Gastroesophageal sphincter (tissue), 4 donors: ENCODE data around the gene EPHB2. TPM values are rescaled to one million over a fixed set of nuclear protein-coding genes. Genes with fewer than 3 reads are reported as not detected.
A peak's percentile ranks its signal among the peaks of the same experiment; 100 is the strongest.
"Not testable (repeated sequence)": the region's sequence is repeated elsewhere in the genome, so short reads cannot be mapped to it uniquely, and the experiment has no call there.

ENCODE experiments used
- ATAC-seq: fragments of 150-250 bp; one replicate; pipeline ENCODE4 v1.9.1; 2016; ENCODE audit warnings: mild to moderate bottlenecking, moderate library complexity
- H3K27ac ChIP-seq, 4 donors: fragments of 200-600 bp; sonication (generic) in 3 of 4; 1 replicate in 3 of 4; 2 replicates in 1 of 4; pipeline ENCODE4 v1.5.1; 2016 to 2019
- H3K27me3 ChIP-seq: fragments of 200-600 bp; sonication (generic); one replicate; pipeline ENCODE4 v1.5.1; 2019
- H3K36me3 ChIP-seq, 2 donors: fragments of 200-600 bp; sonication (generic); one replicate each; pipeline ENCODE4 v1.5.1; 2019; ENCODE audit warnings: control low read depth in 1 of 2
- H3K4me1 ChIP-seq, 3 donors: fragments of 200-600 bp; sonication (generic); 1 replicate in 2 of 3; 2 replicates in 1 of 3; pipeline ENCODE4 v1.5.1; 2016 to 2019; ENCODE audit warnings: control low read depth in 2 of 3
- H3K4me3 ChIP-seq, 2 donors: fragments of 200-600 bp; sonication (generic); one replicate each; pipeline ENCODE4 v1.5.1; 2019; ENCODE audit warnings: mild to moderate bottlenecking in 1 of 2, moderate library complexity in 1 of 2
- H3K9me3 ChIP-seq, 3 donors: fragments of 200-600 bp; sonication (generic); one replicate each; pipeline ENCODE4 v1.5.1; 2017 to 2019; ENCODE audit warnings: control low read depth in 2 of 3
- EP300 ChIP-seq: sonication (generic); formaldehyde crosslinking; IDR thresholded peaks from one replicate; pipeline ENCODE4 v1.6.1; 2017; ENCODE audit warnings: antibody characterized with exemption, mild to moderate bottlenecking
- POLR2A ChIP-seq, 2 donors: fragments of 450-650 bp; IDR thresholded peaks; one replicate each; pipeline ENCODE4 v1.6.1; 2017; ENCODE audit warnings: antibody characterized with exemption in 2 of 2, mild to moderate bottlenecking in 2 of 2, moderate library complexity in 1 of 2
- POLR2AphosphoS5 ChIP-seq: sonication (generic); formaldehyde crosslinking; IDR thresholded peaks from one replicate; pipeline ENCODE4 v1.6.1; 2017; ENCODE audit warnings: antibody characterized with exemption
- WGBS, 2 donors: methylation state at CpG; one replicate each; pipeline ENCODE4 v1.1.5; 2018; ENCODE audit warnings: low coverage in 1 of 2; 5-methylcytosine and 5-hydroxymethylcytosine counted together
- total RNA-seq, 4 donors: library from RNA; depleted of rRNA; stranded (reverse); fragments of >200 nt; gene quantifications; one replicate each; pipeline ENCODE4 v1.1.0, GENCODE V29; 2016
- TF ChIP-seq, protein P1 (sequence below), 4 experiments: fragments of 200-600 bp in 2 of 4; fragments of 450-650 bp in 2 of 4; sonication (generic) in 1 of 4; IDR thresholded peaks; one replicate each; pipeline ENCODE4 v1.5.1; 2017 to 2019; ENCODE audit warnings: antibody characterized with exemption in 4 of 4, mild to moderate bottlenecking in 2 of 4, moderate library complexity in 2 of 4

EPHB2 gene
- total RNA-seq, 4 donors from 2014 or later, result 2.0 to 5.9 (median 2.6) TPM

DNA sequence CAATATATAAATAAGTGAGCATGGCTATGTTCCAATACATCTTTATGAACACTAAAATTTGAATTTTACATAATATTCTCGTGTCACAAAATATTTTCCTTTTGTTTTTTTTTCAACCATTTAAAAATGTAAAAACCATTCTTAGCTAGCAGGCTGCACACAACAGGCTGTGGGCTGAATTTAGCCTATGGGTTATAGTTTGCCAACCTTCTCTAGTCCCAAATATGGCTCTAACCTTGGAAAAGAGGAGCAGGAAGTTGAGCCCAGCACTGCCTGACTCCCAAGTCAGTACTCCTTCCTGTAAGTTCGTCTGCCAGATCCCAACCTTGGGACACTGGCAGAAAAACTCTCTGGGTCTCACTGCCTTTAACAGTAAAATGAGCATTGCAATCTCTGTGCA is 44.2 kb upstream of the EPHB2 start:
- no peaks in the 10 kb centered on the region for H3K9me3 ChIP-seq
- WGBS, 2 donors, result 50 to 65% methylated on average over 1 to 2 of the region's 2 CpGs
- no peak overlapping the region for H3K4me3 ChIP-seq
- peaks cover 55% of the 10 kb centered on the region for H3K27me3 ChIP-seq
- TF ChIP-seq, protein P1, sequence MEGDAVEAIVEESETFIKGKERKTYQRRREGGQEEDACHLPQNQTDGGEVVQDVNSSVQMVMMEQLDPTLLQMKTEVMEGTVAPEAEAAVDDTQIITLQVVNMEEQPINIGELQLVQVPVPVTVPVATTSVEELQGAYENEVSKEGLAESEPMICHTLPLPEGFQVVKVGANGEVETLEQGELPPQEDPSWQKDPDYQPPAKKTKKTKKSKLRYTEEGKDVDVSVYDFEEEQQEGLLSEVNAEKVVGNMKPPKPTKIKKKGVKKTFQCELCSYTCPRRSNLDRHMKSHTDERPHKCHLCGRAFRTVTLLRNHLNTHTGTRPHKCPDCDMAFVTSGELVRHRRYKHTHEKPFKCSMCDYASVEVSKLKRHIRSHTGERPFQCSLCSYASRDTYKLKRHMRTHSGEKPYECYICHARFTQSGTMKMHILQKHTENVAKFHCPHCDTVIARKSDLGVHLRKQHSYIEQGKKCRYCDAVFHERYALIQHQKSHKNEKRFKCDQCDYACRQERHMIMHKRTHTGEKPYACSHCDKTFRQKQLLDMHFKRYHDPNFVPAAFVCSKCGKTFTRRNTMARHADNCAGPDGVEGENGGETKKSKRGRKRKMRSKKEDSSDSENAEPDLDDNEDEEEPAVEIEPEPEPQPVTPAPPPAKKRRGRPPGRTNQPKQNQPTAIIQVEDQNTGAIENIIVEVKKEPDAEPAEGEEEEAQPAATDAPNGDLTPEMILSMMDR (IDR thresholded peaks at IDR 0.05), result no peak
- no peak for TF ChIP-seq POLR2AphosphoS5
- no peak for TF ChIP-seq EP300
- no peak for TF ChIP-seq POLR2A (IDR thresholded peaks at IDR 0.05)
- no peak overlapping the region for H3K27ac ChIP-seq
- no peak for ATAC-seq
- no peaks in the 10 kb centered on the region for H3K4me1 ChIP-seq
- H3K36me3 ChIP-seq, result no peaks in the 10 kb centered on the region

- peaks cover 64% of the 10 kb centered on the region for H3K27me3 ChIP-seq
- H3K4me3 ChIP-seq, H3K9me3 ChIP-seq, H3K36me3 ChIP-seq, ATAC-seq, H3K4me1 ChIP-seq, H3K27ac ChIP-seq: not testable (repeated sequence)
- 86 to 90% methylated on average over 1 of the region's 2 CpGs for WGBS, 2 donors
These were observed 41.8 kb upstream of the EPHB2 start for GRCh38 chr1:22668840-22669239.

DNA sequence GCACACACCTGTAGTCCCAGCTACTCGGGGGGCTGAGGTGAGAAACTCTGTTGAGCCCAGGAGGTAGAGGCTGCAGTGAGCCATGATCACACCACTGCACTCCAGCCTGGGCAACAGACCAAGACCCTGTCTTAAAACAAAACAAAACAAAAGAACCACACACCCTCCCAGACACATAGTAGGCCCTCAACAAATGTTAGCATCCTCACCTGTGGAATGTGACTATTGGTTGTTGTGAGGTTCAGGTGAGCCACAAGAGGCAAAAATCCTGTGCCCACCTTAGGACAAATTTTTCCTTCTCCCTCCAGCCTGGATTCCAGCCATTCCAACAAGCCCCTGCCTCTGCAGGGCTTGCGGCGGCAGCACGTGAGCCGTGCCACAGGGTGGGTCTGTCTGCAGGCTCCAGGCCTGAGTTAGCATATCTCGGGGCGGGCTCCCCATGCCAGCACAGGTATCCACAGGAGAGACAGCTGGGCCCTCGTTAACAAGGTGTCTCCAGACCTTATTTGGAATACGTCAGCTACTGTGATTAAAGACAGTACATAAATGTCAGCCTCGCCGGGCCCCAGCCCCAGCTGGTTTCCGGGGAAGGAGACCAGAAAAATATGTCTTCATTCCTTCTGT is 40.2 kb upstream of the EPHB2 start:
- ATAC-seq, result no peak
- H3K27me3 ChIP-seq, result peaks cover 76% of the 10 kb centered on the region
- H3K27ac ChIP-seq, result no peak overlapping the region

DNA sequence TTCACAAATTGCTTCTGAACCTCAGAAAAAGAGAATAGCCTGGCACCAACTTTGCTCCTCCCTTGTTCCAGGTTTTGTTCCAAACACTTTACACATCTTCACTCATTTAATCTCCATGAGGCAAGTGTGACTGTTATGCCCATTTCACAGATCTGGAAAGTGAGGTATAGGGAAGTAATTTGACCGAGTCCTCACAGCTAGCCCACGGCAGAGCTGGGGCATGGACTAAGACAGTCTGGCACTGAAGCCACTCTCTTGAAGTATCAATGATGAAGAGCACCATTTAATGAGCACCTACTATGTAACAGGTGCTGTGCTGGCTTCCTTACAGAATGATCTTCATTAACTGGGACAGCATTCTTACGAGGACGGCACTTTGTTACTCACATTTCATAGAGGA is 38.6 kb upstream of the EPHB2 start:
- TF ChIP-seq EP300 (no peak), POLR2A (IDR thresholded peaks at IDR 0.05) (no peak)
- Histone ChIP-seq H3K9me3 (no peaks in the 10 kb centered on the region), H3K27ac (no peak overlapping the region), H3K4me1 (no peaks in the 10 kb centered on the region), H3K36me3 (no peaks in the 10 kb centered on the region), H3K4me3 (no peak overlapping the region), H3K27me3 (peaks cover 87% of the 10 kb centered on the region)
- 80% methylated on average over 1 of the region's 4 CpGs; no CpG with 5 or more reads in 1 of the 2 donors for WGBS, 2 donors
- no peak for ATAC-seq

More for the DNA sequence above, 40.2 kb upstream of the EPHB2 start:
- no peaks in the 10 kb centered on the region for H3K36me3 ChIP-seq
- no peak for TF ChIP-seq POLR2A (IDR thresholded peaks at IDR 0.05)
- no peak for TF ChIP-seq POLR2AphosphoS5
- TF ChIP-seq, protein P1 (IDR thresholded peaks at IDR 0.05), result no peak
- no peak for TF ChIP-seq EP300
- no peak overlapping the region for H3K4me3 ChIP-seq
- no peaks in the 10 kb centered on the region for H3K9me3 ChIP-seq
- H3K4me1 ChIP-seq, result no peaks in the 10 kb centered on the region
- 48 to 50% methylated on average over 2 to 12 of the region's 12 CpGs for WGBS, 2 donors

DNA sequence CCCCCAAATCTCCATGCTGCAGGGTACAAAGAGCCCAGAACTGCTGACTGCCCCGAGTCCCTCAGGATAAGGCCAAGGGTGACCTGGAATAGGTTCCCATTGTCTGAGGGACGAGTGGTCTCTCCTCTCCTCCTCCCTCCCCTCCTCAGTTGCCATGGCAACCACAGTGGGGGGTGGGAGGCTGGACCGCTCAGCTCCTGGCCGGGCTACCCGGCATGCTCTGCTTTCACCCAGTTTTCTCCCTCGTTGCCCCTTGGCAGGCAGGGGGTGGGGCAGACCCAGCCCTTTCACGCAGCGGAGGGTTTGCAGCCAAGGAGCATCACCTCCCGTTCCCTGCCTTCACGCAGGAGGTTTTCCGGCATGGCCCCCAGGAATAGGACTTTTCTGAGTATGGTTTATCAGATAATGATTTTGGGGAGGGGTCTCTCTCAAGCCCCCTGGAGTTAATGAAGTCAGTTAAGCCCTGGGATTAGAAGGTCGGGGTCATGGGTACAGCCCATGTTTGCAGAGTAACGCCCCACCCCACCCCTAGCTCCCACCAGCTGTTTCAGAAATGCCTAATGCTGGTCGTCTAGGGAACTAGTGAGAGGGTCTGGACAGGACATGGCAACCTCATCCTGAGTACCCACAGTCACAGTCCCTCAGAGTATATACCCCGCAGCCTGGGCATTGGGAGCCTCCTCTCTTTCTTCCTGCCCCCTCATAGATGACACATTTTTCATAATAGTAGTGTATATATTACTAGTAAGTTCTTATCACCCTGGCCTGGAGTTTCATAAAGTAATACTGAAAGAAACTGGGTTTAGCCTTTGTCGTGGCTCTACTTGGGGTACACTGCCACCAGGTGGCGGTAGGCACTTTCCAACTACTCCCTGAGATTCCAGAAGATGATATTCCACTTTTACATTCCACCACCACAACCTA is 36.9 kb upstream of the EPHB2 start:
- Histone ChIP-seq H3K4me3 (no peak overlapping the region), H3K27ac (no peak overlapping the region), H3K36me3 (no peaks in the 10 kb centered on the region), H3K4me1 (no peaks in the 10 kb centered on the region), H3K9me3 (no peaks in the 10 kb centered on the region), H3K27me3 (peaks cover 90% of the 10 kb centered on the region)
- TF ChIP-seq POLR2A (IDR thresholded peaks at IDR 0.05) (no peak), POLR2AphosphoS5 (no peak), EP300 (no peak)
- TF ChIP-seq, protein P1 (IDR thresholded peaks at IDR 0.05), result peak in 2 of 4 experiments; percentile 42 to 52
- no peak for ATAC-seq
- WGBS, 2 donors, result 11 to 15% methylated on average over 5 to 6 of the region's 17 CpGs

- H3K27me3 ChIP-seq, result peaks cover 84% of the 10 kb centered on the region
- H3K27ac ChIP-seq, result no peak overlapping the region
- TF ChIP-seq POLR2AphosphoS5 (no peak), POLR2A (IDR thresholded peaks at IDR 0.05) (no peak), EP300 (no peak)
- TF ChIP-seq, protein P1 (IDR thresholded peaks at IDR 0.05), result no peak
These were observed 36.3 kb upstream of the EPHB2 start for GRCh38 chr1:22674410-22674749.

DNA sequence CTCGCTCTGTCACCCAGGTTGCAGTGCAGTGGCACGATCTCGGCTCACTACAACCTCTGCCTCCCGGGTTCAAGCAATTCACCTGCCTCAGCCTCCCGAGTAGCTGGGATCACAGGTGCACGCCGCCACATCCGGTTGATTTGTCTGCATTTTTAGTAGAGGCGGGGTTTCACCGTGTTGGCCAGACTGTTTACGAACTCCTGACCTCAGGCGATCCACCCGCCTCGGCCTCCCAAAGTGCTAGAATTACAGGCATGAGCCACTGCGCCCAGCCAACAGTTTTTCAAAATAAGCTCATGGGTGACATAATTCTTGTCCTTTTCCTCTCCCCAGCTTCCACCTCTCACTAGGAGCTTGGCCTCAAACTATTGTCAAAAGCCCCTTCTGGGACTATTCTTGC is 34.5 kb upstream of the EPHB2 start:
- H3K27ac ChIP-seq, result not testable (repeated sequence)

More at GRCh38 chr1:22674410-22674749, 36.3 kb upstream of the EPHB2 start:
- H3K9me3 ChIP-seq, result no peaks in the 10 kb centered on the region
- no peak for ATAC-seq
- H3K4me1 ChIP-seq, result no peaks in the 10 kb centered on the region
- no peaks in the 10 kb centered on the region for H3K36me3 ChIP-seq
- WGBS, 2 donors, result 53 to 83% methylated on average over 1 of the region's 1 CpG
- H3K4me3 ChIP-seq, result no peak overlapping the region

More for the DNA sequence above, 34.5 kb upstream of the EPHB2 start:
- H3K4me1 ChIP-seq, ATAC-seq, H3K36me3 ChIP-seq, H3K9me3 ChIP-seq, H3K4me3 ChIP-seq: not testable (repeated sequence)
- H3K27me3 ChIP-seq, result peaks cover 66% of the 10 kb centered on the region
- WGBS, 2 donors, result 73 to 84% methylated on average over 5 to 14 of the region's 15 CpGs
